ENCODE measurements around the gene ZNRF1.
A peak's percentile ranks its signal among the peaks of the same experiment; 100 is the strongest.

- TF ChIP-seq POLR2A (IDR thresholded peaks at IDR 0.05; ENCODE audit: control extremely low read depth in 1 of 2, low read depth in 2 of 2, low read length in 2 of 2) (no peak), EZH2 (IDR thresholded peaks at IDR 0.05; ENCODE audit: low read depth, low read length, severe bottlenecking) (no peak), CTCF (IDR thresholded peaks at IDR 0.05; ENCODE audit: control extremely low read depth in 1 of 3, insufficient read depth in 1 of 3, low read depth in 1 of 3, low read length in 3 of 3) (peak; percentile 64 to 88 (median 77))
Observed at GRCh38 chr16:75096656-75097055, 97.8 kb downstream of the ZNRF1 start.

All from H1 (cell line).